ENCODE results near the gene OSM. TPM values are rescaled to one million over a fixed set of nuclear protein-coding genes. Genes with fewer than 3 reads are reported as not detected.

OSM gene
- total RNA-seq, 1 donor from 2014 or later, result not detected

- Mint-ChIP-seq H3K4me3 (ENCODE audit: unreplicated experiment) (no peak overlapping the region), H3K4me1 (ENCODE audit: low read depth, unreplicated experiment) (peaks cover 4% of the 10 kb centered on the region), H3K27ac (ENCODE audit: unreplicated experiment) (no peak overlapping the region), H3K9me3 (ENCODE audit: unreplicated experiment) (peaks cover 4% of the 10 kb centered on the region), H3K27me3 (ENCODE audit: unreplicated experiment) (peaks cover 8% of the 10 kb centered on the region), H3K36me3 (ENCODE audit: unreplicated experiment) (no peaks in the 10 kb centered on the region)
- no peak for TF ChIP-seq CTCF (IDR thresholded peaks at IDR 0.05; ENCODE audit: partially characterized antibody, unreplicated experiment)
- DNase-seq, result no peak
Observed at GRCh38 chr22:30248484-30248883, 18.2 kb downstream of the OSM start.

- Mint-ChIP-seq H3K27me3 (ENCODE audit: unreplicated experiment) (peaks cover 8% of the 10 kb centered on the region), H3K9me3 (ENCODE audit: unreplicated experiment) (peaks cover 4% of the 10 kb centered on the region), H3K36me3 (ENCODE audit: unreplicated experiment) (no peaks in the 10 kb centered on the region), H3K27ac (ENCODE audit: unreplicated experiment) (no peak overlapping the region), H3K4me3 (ENCODE audit: unreplicated experiment) (no peak overlapping the region), H3K4me1 (ENCODE audit: low read depth, unreplicated experiment) (peaks cover 2% of the 10 kb centered on the region)
- no peak for DNase-seq
- no peak for TF ChIP-seq CTCF (IDR thresholded peaks at IDR 0.05; ENCODE audit: partially characterized antibody, unreplicated experiment)
Observed at GRCh38 chr22:30247974-30248373, 18.7 kb downstream of the OSM start.

- Mint-ChIP-seq H3K9me3 (ENCODE audit: unreplicated experiment) (peaks cover 4% of the 10 kb centered on the region), H3K4me3 (ENCODE audit: unreplicated experiment) (no peak overlapping the region), H3K27me3 (ENCODE audit: unreplicated experiment) (peaks cover 8% of the 10 kb centered on the region), H3K27ac (ENCODE audit: unreplicated experiment) (no peak overlapping the region), H3K36me3 (ENCODE audit: unreplicated experiment) (no peaks in the 10 kb centered on the region), H3K4me1 (ENCODE audit: low read depth, unreplicated experiment) (no peaks in the 10 kb centered on the region)
- DNase-seq, result no peak
- TF ChIP-seq CTCF (IDR thresholded peaks at IDR 0.05; ENCODE audit: partially characterized antibody, unreplicated experiment), result no peak
Observed at GRCh38 chr22:30247561-30247960, 19.1 kb downstream of the OSM start.

- H3K4me3 Mint-ChIP-seq (ENCODE audit: unreplicated experiment), result peak overlapping the region; percentile 58
- H3K4me1 Mint-ChIP-seq (ENCODE audit: low read depth, unreplicated experiment), result no peaks in the 10 kb centered on the region
- peaks cover 10% of the 10 kb centered on the region for H3K27me3 Mint-ChIP-seq (ENCODE audit: unreplicated experiment)
- H3K9me3 Mint-ChIP-seq (ENCODE audit: unreplicated experiment), result peaks cover 4% of the 10 kb centered on the region
- H3K36me3 Mint-ChIP-seq (ENCODE audit: unreplicated experiment), result no peaks in the 10 kb centered on the region
- no peak for DNase-seq
- TF ChIP-seq CTCF (IDR thresholded peaks at IDR 0.05; ENCODE audit: partially characterized antibody, unreplicated experiment), result no peak
- no peak overlapping the region for H3K27ac Mint-ChIP-seq (ENCODE audit: unreplicated experiment)
Observed at GRCh38 chr22:30246814-30247376, 19.8 kb downstream of the OSM start.

GRCh38 chr22:30245985-30246813 lies 20.5 kb downstream of the OSM start, which contains the start of gene LIF:
TSS of gene LIF (minus strand) at chr22:30246759. CDS start at chr22:30246695, 64 bp downstream.
- Mint-ChIP-seq H3K27ac (ENCODE audit: unreplicated experiment) (peak within 1 kb of the TSS; percentile 28), H3K4me1 (ENCODE audit: low read depth, unreplicated experiment) (no peaks in the 10 kb centered on the region), H3K27me3 (ENCODE audit: unreplicated experiment) (peaks cover 10% of the 10 kb centered on the region), H3K9me3 (ENCODE audit: unreplicated experiment) (peaks cover 4% of the 10 kb centered on the region), H3K4me3 (ENCODE audit: unreplicated experiment) (peak within 1 kb of the TSS; percentile 95), H3K36me3 (ENCODE audit: unreplicated experiment) (no peaks in the 10 kb centered on the region)
- DNase-seq, result peak; percentile 53
- no peak for TF ChIP-seq CTCF (IDR thresholded peaks at IDR 0.05; ENCODE audit: partially characterized antibody, unreplicated experiment)
